Hepatocyte (in vitro differentiated cells): Measurements from ENCODE around the gene ACCSL. TPM values are rescaled to one million over a fixed set of nuclear protein-coding genes. Genes with fewer than 3 reads are reported as not detected.

Experiments
- DNase-seq: peaks from one replicate; pipeline ENCODE4 v3.0.0-alpha.2; 2016; ENCODE audit warnings: low spot score
- H2AFZ ChIP-seq: fragments of 200-600 bp; sonication (generic); 2 replicates; pipeline ENCODE4 v1.6.0; 2016; ENCODE audit warnings: antibody characterized with exemption, mild to moderate bottlenecking
- H3K27ac ChIP-seq: fragments of 200-600 bp; sonication (generic); 2 replicates; pipeline ENCODE4 v1.5.1; 2016; ENCODE audit warnings: mild to moderate bottlenecking
- H3K27me3 ChIP-seq: fragments of 200-600 bp; sonication (generic); 2 replicates; pipeline ENCODE4 v1.6.1; 2016
- H3K36me3 ChIP-seq: fragments of 200-600 bp; sonication (generic); replicated peaks from 2 replicates; pipeline ENCODE4 v1.5.1; 2016; ENCODE audit warnings: low read depth; ENCODE audit not compliant: insufficient read depth
- H3K4me1 ChIP-seq: fragments of 200-600 bp; sonication (generic); 2 replicates; pipeline ENCODE4 v1.5.1; 2016; ENCODE audit warnings: mild to moderate bottlenecking, moderate library complexity; ENCODE audit not compliant: insufficient read depth
- H3K4me2 ChIP-seq: fragments of 200-600 bp; sonication (generic); 2 replicates; pipeline ENCODE4 v1.6.0; 2016
- H3K4me3 ChIP-seq: fragments of 200-600 bp; sonication (generic); 2 replicates; pipeline ENCODE4 v1.5.1; 2016; ENCODE audit warnings: mild to moderate bottlenecking
- H3K79me2 ChIP-seq: fragments of 200-600 bp; sonication (generic); 2 replicates; pipeline ENCODE4 v1.6.0; 2017; ENCODE audit warnings: mild to moderate bottlenecking
- H3K9me2 ChIP-seq: fragments of 200-600 bp; sonication (generic); replicated peaks from 2 replicates; pipeline ENCODE4 v1.6.0; 2017; ENCODE audit warnings: mild to moderate bottlenecking; ENCODE audit not compliant: insufficient read depth
- H3K9me3 ChIP-seq: fragments of 200-600 bp; sonication (generic); 2 replicates; pipeline ENCODE4 v1.5.1; 2016; ENCODE audit warnings: low read depth, mild to moderate bottlenecking
- H4K20me1 ChIP-seq: fragments of 200-600 bp; sonication (generic); 2 replicates; pipeline ENCODE4 v1.6.0; 2016; ENCODE audit warnings: mild to moderate bottlenecking; ENCODE audit not compliant: insufficient read depth, poor library complexity, severe bottlenecking
- EZH2 ChIP-seq: fragments of 200-600 bp; sonication (generic); IDR thresholded peaks from 2 replicates; pipeline ENCODE4 v1.6.1; 2016; ENCODE audit warnings: antibody characterized with exemption, mild to moderate bottlenecking, borderline replicate concordance
- EZH2phosphoT487 ChIP-seq: fragments of 200-600 bp; sonication (generic); IDR thresholded peaks from one replicate; pipeline ENCODE4 v1.6.1; 2018; ENCODE audit warnings: antibody characterized with exemption, mild to moderate bottlenecking, low read depth, moderate library complexity; ENCODE audit not compliant: unreplicated experiment, severe bottlenecking
- WGBS: methylation state at CpG from one replicate; pipeline ENCODE4 v1.1.6; 2016; ENCODE audit warnings: low lambda C conversion rate; ENCODE audit errors: missing lambda C conversion rate; 5-methylcytosine and 5-hydroxymethylcytosine counted together
- polyA plus RNA-seq: library from polyadenylated mRNA; unstranded; fragments of >200 nt; fragmentation: Nextera tagmentation; extraction: Ambion mirVana; gene quantifications from 2 replicates; pipeline ENCODE4 v1.2.1, GENCODE V29; 2016
- total RNA-seq: library from RNA; depleted of rRNA; stranded (reverse); fragments of >200 nt; gene quantifications from 2 replicates; pipeline ENCODE4 v1.2.3, GENCODE V29; 2014
- TF ChIP-seq, protein P1 (sequence below): fragments of 200-600 bp; sonication (generic); IDR thresholded peaks from 2 replicates; pipeline ENCODE4 v1.5.1; 2016; ENCODE audit warnings: antibody characterized with exemption, mild to moderate bottlenecking; ENCODE audit not compliant: poor library complexity

The ACCSL gene
- total and polyA plus RNA-seq, 2 experiments from 2014 or later, result not detected

DNA sequence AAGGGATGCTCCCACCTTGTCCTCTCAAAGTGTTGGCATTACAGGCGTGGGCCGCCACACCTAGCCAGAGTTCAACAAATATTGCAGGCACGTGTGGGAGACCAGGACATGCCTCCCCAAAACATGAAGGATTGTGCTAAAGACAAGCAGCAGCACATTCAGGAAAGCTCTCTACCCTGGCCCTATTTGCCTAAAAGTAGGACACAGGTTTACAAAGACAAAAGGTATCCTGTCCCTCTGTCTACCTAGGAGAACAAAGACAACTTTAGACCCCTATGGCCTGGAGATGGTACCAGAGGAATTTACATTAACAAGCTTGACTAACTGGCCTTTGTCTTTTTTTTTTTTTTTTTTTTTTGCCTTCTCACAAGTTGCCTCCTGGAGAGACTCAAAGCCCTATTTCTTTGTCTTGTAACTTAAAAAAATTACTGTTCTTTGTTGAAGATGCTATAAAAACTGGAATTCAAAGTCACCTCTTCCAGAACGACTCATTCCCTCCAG is 17.4 kb downstream of the ACCSL start:
- no peak for DNase-seq
- no peaks in the 10 kb centered on the region for H3K9me2 ChIP-seq
- no peaks in the 10 kb centered on the region for H4K20me1 ChIP-seq
- H2AFZ ChIP-seq, result peak overlapping the region; percentile 89
- 67% methylated on average over 4 of the region's 4 CpGs for WGBS
- peaks cover 3% of the 10 kb centered on the region for H3K79me2 ChIP-seq
- no peak for TF ChIP-seq EZH2phosphoT487
- no peak for TF ChIP-seq EZH2
- TF ChIP-seq, protein P1, sequence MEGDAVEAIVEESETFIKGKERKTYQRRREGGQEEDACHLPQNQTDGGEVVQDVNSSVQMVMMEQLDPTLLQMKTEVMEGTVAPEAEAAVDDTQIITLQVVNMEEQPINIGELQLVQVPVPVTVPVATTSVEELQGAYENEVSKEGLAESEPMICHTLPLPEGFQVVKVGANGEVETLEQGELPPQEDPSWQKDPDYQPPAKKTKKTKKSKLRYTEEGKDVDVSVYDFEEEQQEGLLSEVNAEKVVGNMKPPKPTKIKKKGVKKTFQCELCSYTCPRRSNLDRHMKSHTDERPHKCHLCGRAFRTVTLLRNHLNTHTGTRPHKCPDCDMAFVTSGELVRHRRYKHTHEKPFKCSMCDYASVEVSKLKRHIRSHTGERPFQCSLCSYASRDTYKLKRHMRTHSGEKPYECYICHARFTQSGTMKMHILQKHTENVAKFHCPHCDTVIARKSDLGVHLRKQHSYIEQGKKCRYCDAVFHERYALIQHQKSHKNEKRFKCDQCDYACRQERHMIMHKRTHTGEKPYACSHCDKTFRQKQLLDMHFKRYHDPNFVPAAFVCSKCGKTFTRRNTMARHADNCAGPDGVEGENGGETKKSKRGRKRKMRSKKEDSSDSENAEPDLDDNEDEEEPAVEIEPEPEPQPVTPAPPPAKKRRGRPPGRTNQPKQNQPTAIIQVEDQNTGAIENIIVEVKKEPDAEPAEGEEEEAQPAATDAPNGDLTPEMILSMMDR, result no peak
- peak overlapping the region; percentile 93 for H3K27ac ChIP-seq
- no peaks in the 10 kb centered on the region for H3K27me3 ChIP-seq
- no peaks in the 10 kb centered on the region for H3K9me3 ChIP-seq
- H3K36me3 ChIP-seq, result no peaks in the 10 kb centered on the region
- no peak overlapping the region for H3K4me3 ChIP-seq
- H3K4me1 ChIP-seq, result peaks cover 10% of the 10 kb centered on the region
- H3K4me2 ChIP-seq, result peak overlapping the region; percentile 81

DNA sequence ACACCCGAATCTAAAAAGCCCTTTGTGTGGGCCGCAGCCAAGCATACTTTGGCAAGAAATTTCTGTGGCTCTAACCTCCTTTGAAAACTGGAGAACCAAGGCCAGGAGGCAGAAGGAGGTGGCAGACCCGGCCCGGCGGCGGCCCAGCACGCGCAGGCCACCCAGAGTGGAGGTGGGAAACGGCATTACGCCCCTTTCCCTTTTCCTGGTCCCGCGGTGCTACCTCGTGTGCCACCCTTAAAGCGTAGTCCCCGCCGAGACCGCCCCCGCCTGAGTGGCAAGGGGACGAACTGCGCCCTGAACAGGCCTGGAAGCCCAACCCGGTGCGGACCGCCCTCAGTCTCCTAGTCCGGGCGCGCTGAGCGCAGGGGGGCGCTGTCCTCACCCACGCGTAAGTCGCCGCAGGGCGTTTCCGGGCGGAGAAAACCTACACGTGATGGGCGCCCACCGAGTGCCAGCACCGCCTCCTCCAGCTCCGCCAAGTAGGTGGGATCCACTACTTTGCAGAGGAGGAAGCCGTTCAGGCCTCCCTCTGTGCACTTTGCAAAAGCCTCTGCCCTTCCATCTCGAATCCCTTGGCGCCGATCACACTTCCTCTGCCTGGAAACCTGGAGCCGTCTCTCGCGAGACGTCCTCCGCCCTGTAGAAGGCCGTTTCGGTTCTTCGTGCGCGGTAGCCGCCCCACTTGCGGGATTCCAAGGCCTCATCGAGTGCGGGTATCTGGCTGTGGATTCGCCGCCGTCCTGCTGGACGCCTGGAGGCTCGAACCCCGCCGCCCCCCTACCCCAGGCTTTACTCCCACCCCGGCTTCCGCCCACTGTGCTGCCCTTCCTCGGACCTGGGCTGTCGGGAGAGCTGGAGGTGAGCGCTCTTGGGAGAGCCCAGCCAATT is 18.3 kb downstream of the ACCSL start, which contains the start of gene ACCS:
Gene ACCS (plus strand): TSS at position 430 of the 891 bp plus-strand sequence. CDS start 1,358 bp downstream, outside the sequence.
- no peak for TF ChIP-seq EZH2phosphoT487
- no peak for TF ChIP-seq EZH2
- TF ChIP-seq, protein P1, result peak; percentile 91
- no peaks in the 10 kb centered on the region for H3K27me3 ChIP-seq
- peaks cover 10% of the 10 kb centered on the region for H3K4me1 ChIP-seq
- H3K36me3 ChIP-seq, result no peaks in the 10 kb centered on the region
- H3K4me3 ChIP-seq, result peak within 1 kb of the TSS; percentile 53
- H3K79me2 ChIP-seq, result peaks cover 3% of the 10 kb centered on the region
- H3K9me3 ChIP-seq, result no peaks in the 10 kb centered on the region
- no peaks in the 10 kb centered on the region for H4K20me1 ChIP-seq
- peak; percentile 97 for DNase-seq
- 5% methylated on average over 55 of the region's 70 CpGs for WGBS
- H3K27ac ChIP-seq, result peak within 1 kb of the TSS; percentile 93
- H3K9me2 ChIP-seq, result no peaks in the 10 kb centered on the region
- H2AFZ ChIP-seq, result peak within 1 kb of the TSS; percentile 89
- peak within 1 kb of the TSS; percentile 81 for H3K4me2 ChIP-seq

DNA sequence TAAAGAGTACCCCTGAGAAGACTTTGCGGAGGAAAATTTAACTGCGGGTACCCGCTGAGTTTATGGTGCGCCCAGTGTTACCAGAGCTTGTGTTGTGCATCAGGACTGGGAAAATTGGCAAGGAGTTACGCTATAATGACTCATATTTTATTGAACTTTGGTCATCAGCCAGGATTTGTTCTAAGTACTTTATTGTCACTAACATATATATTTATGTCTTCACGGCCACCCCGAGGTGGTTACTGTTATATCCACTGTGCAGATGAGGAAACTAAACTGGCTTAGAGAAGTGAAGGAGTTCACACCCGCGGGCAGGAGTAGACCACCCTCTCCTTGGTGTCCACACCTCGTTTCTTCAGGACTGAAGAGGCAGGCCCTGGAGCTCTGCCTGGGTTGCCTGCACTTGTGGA is 19.0 kb downstream of the ACCSL start:
- H4K20me1 ChIP-seq, result no peaks in the 10 kb centered on the region
- TF ChIP-seq, protein P1, result no peak
- TF ChIP-seq EZH2phosphoT487 (no peak), EZH2 (no peak)
- no peaks in the 10 kb centered on the region for H3K9me3 ChIP-seq
- peak overlapping the region; percentile 93 for H3K27ac ChIP-seq
- peak overlapping the region; percentile 89 for H2AFZ ChIP-seq
- peak overlapping the region; percentile 53 for H3K4me3 ChIP-seq
- DNase-seq, result peak; percentile 63
- H3K27me3 ChIP-seq, result no peaks in the 10 kb centered on the region
- no peaks in the 10 kb centered on the region for H3K36me3 ChIP-seq
- peaks cover 10% of the 10 kb centered on the region for H3K4me1 ChIP-seq
- peaks cover 3% of the 10 kb centered on the region for H3K79me2 ChIP-seq
- peak overlapping the region; percentile 81 for H3K4me2 ChIP-seq
- 55% methylated on average over 10 of the region's 10 CpGs for WGBS
- no peaks in the 10 kb centered on the region for H3K9me2 ChIP-seq
